IPS-20b (cell line): ENCODE data around the gene TOM1.

Source experiments
- H3K27ac ChIP-seq: one replicate; pipeline ENCODE4 v1.5.1; 2013; ENCODE audit warnings: low read length
- H3K27me3 ChIP-seq: 2 replicates; pipeline ENCODE4 v1.6.1; 2013; ENCODE audit warnings: mild to moderate bottlenecking, low read length, inconsistent platforms; ENCODE audit not compliant: insufficient read depth
- H3K36me3 ChIP-seq: 2 replicates; pipeline ENCODE4 v1.6.1; 2013; ENCODE audit warnings: low read depth, mild to moderate bottlenecking, inconsistent platforms, low read length, moderate library complexity; ENCODE audit not compliant: insufficient read depth
- H3K4me1 ChIP-seq: 2 replicates; pipeline ENCODE4 v1.6.1; 2013; ENCODE audit warnings: mild to moderate bottlenecking, control low read depth, inconsistent platforms, low read length, moderate library complexity; ENCODE audit not compliant: insufficient read depth
- H3K4me3 ChIP-seq: 2 replicates; pipeline ENCODE4 v1.5.1; 2013; ENCODE audit warnings: mild to moderate bottlenecking, low read length, inconsistent platforms
- H3K9ac ChIP-seq: 2 replicates; pipeline ENCODE4 v1.6.1; 2013; ENCODE audit warnings: low read depth, mild to moderate bottlenecking, inconsistent platforms, low read length, moderate library complexity
- H3K9me3 ChIP-seq: 2 replicates; pipeline ENCODE4 v1.6.1; 2013; ENCODE audit warnings: mild to moderate bottlenecking, low read depth, low read length, inconsistent platforms; ENCODE audit not compliant: insufficient read depth

Gene TOM1

DNA sequence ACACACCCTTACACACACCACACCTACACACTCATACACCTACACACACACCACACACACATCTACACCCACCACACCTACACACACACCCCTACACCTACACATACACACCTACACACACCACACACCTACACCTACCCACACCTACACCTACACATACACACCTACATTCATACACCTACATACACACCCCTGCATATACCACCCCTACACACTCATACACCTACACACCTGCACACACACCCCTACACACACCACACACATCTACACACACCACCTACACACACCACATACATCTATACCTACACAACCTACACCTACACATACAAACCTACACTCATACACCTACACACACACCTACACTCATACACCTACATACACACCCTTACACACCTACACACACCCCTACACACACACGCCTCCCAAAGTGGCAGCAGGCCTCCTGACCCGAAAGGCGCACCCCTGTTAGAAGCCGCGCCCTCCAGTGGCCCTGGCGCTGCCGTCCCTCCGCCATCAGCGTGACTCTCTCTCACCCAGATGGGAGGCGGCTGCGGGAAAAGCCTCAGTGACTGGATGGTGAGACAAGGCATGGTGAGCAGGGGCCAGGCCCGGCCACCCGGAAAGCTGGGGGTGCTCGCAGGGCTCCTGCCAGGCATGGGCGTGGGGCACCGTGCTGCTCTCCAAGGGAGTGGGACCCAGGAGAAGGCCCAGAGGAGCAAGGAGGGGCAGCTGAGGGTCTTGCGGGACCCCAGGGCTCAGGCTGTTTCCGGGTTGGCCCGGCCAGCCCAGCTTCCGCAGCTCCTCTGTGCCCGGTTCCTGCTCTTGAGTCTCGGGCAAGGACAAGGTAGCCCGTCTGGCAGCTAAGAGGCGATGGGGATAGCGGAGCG, 44.2 kb downstream of the TOM1 start:
- no peaks in the 10 kb centered on the region for H3K27me3 ChIP-seq
- no peaks in the 10 kb centered on the region for H3K4me1 ChIP-seq
- no peak overlapping the region for H3K9ac ChIP-seq
- H3K36me3 ChIP-seq = 0 out of 2 replicates have a peak, but pooled peaks cover 5% of the 10 kb centered on the region
- H3K9me3 ChIP-seq = no peaks in the 10 kb centered on the region
- H3K27ac ChIP-seq = no peak overlapping the region
- no peak overlapping the region for H3K4me3 ChIP-seq

- H3K36me3 ChIP-seq = 0 out of 2 replicates have a peak, but pooled peaks cover 5% of the 10 kb centered on the region
- H3K4me3 ChIP-seq = no peak overlapping the region
- H3K9me3 ChIP-seq = no peaks in the 10 kb centered on the region
- H3K27ac ChIP-seq = no peak overlapping the region
- H3K4me1 ChIP-seq = no peaks in the 10 kb centered on the region
- H3K9ac ChIP-seq = no peak overlapping the region
- no peaks in the 10 kb centered on the region for H3K27me3 ChIP-seq
Observed at GRCh38 chr22:35344956-35345690, 45.4 kb downstream of the TOM1 start.

DNA sequence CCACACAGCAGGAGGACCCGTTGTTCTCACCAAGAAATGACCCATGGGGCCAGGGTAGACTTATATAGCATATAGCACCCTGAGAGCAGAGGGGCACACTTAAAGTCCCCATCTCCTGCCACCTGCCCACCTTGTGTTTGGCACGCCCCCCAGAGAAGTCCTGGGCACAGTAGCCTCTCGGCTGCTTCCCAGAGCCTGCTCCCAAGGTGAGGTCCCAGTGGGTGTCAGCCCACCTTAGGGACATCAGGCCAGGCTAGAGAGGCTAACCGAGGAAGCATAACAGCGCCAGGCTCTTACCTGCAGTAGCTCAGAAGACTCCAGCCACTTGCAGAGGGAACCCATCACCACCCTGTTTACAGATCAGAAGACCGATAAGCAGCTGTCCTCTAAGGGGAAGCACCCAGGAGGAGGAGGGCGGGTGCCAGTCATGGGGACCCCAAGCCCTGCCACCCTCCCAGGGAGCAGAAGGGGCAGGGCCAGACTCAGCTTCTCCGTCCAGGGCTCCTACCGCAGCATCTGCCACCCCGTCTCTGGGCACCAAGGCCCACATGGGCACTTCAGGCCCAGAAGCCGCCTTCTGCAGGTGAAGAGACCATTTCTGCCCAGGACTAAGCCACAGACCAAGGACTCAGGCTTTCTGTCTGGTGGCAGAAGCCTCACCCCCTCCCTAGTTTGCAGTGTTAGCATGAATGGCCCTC, 46.3 kb downstream of the TOM1 start:
- Histone ChIP-seq H3K36me3 (0 out of 2 replicates have a peak, but pooled peaks cover 5% of the 10 kb centered on the region), H3K4me3 (no peak overlapping the region), H3K9me3 (no peaks in the 10 kb centered on the region), H3K27me3 (no peaks in the 10 kb centered on the region), H3K27ac (no peak overlapping the region), H3K4me1 (no peaks in the 10 kb centered on the region), H3K9ac (no peak overlapping the region)

DNA sequence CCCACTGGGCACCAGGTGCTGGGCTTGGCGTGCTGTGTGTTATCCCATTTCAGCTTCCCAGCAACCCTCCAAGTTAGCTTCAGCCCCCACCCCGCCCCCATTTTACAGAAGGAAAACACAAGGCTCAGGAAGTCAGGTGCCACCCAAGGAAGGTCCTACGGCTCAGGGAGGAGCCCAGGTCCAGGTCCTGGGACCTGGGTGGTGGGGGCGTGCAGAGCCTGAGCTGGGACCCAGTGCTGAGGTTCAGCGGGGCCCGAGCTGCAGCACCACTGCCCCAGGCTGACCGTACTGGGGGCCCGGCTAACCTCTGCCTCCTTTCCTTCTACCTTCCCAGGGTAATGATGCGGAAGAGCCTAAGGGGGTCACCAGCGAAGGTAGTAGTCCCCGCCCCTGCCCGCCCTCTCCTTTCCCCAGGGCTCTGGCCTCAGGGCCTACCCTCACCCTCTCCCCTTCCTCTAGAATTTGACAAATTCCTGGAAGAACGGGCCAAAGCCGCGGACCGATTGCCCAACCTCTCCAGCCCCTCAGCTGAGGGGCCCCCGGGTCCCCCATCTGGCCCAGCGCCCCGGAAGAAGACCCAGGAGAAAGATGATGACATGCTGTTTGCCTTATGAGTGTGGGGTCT, 47.0 kb downstream of the TOM1 start:
- no peaks in the 10 kb centered on the region; the same call in 1 of the 2 replicates for H3K4me1 ChIP-seq
- H3K4me3 ChIP-seq = no peak overlapping the region
- H3K27ac ChIP-seq = no peak overlapping the region
- peaks cover 8% of the 10 kb centered on the region for H3K27me3 ChIP-seq
- H3K9me3 ChIP-seq = no peaks in the 10 kb centered on the region
- H3K36me3 ChIP-seq = 0 out of 2 replicates have a peak, but pooled peaks cover 5% of the 10 kb centered on the region
- H3K9ac ChIP-seq = no peak overlapping the region

DNA sequence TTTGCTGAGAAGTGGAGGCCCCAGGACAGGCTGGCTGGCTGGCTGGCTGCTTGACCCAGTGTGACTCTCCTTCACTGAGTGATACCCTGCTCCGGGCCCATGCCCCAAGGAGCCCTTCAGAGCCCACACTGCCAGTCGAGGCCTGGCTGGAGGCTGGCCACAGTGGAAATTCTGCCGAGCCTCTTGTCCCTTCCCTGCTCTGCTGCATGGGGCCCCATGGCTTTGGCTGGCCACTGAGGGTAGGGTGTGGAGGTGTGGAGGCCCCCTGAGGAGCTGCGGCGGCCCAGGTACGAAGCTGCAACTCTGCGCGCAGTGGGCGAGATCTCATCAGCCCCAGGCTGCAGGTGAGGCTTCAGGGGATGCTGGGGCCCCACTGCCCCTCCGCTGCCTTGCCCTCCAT, 47.8 kb downstream of the TOM1 start:
- Histone ChIP-seq H3K27ac (no peak overlapping the region), H3K36me3 (0 out of 2 replicates have a peak, but pooled peaks cover 5% of the 10 kb centered on the region), H3K27me3 (peaks cover 11% of the 10 kb centered on the region), H3K9ac (no peak overlapping the region), H3K4me1 (no peaks in the 10 kb centered on the region; the same call in 1 of the 2 replicates), H3K9me3 (no peaks in the 10 kb centered on the region), H3K4me3 (no peak overlapping the region)

GRCh38 chr22:35348026-35348590, 48.4 kb downstream of the TOM1 start:
- Histone ChIP-seq H3K4me3 (no peak overlapping the region), H3K9me3 (no peaks in the 10 kb centered on the region), H3K9ac (no peak overlapping the region), H3K27ac (no peak overlapping the region), H3K36me3 (0 out of 2 replicates have a peak, but pooled peaks cover 5% of the 10 kb centered on the region), H3K4me1 (no peaks in the 10 kb centered on the region; the same call in 1 of the 2 replicates), H3K27me3 (peaks cover 11% of the 10 kb centered on the region)

- H3K9me3 ChIP-seq = no peaks in the 10 kb centered on the region
- no peak overlapping the region for H3K27ac ChIP-seq
- no peaks in the 10 kb centered on the region; the same call in 1 of the 2 replicates for H3K4me1 ChIP-seq
- H3K36me3 ChIP-seq = 0 out of 2 replicates have a peak, but pooled peaks cover under 1% of the 10 kb centered on the region
- H3K27me3 ChIP-seq = peaks cover 11% of the 10 kb centered on the region
- no peak overlapping the region for H3K4me3 ChIP-seq
- no peak overlapping the region for H3K9ac ChIP-seq
Observed at GRCh38 chr22:35348703-35349102, 49.0 kb downstream of the TOM1 start.

- no peaks in the 10 kb centered on the region for H3K36me3 ChIP-seq
- no peak overlapping the region for H3K27ac ChIP-seq
- no peak overlapping the region for H3K9ac ChIP-seq
Observed at GRCh38 chr22:35349368-35349703, 49.6 kb downstream of the TOM1 start.

DNA sequence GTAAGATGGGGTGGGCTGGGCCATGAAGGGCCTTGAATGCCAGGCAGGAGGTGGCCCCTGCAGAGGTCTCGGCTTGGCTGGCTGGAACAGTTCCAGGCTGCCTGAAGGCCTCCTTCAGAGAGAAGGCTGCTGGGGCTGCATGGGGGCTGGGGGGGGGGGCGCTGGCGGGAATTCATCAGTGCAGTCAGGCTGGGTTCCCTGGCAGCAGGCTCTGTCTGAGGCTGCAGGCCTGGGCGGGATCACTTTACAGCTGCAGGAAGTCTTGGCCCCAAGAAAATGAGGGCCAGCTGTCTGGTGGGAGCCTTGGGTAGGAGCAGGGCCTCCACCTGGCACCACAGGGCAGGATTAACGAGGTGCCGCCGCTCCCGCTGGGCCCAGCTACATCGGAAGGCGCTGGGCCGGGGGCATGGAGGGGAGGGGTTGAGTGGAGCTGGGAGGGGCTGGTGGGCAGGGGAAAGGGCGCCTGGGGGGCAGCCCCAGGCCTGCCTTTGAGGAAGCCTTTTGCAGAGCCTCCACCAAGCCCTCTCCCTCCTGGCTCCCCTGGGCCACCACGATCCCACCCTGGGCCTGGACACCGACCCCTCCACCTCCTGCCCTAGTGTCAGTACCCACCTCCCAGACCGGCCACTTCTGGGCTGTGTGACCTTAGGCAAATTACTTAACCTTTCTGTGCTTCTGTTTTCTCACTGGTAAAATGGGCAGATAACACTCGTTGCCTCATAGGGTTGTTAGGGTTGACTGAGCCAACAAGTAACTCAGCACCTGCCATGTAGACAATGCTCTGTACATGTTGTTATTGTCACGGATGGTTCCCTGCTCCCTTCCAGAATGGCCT, 50.2 kb downstream of the TOM1 start:
- peaks cover 11% of the 10 kb centered on the region for H3K27me3 ChIP-seq
- no peak overlapping the region for H3K27ac ChIP-seq
- H3K9ac ChIP-seq = no peak overlapping the region

More at GRCh38 chr22:35349368-35349703, 49.6 kb downstream of the TOM1 start:
- peaks cover 11% of the 10 kb centered on the region for H3K27me3 ChIP-seq
- H3K9me3 ChIP-seq = no peaks in the 10 kb centered on the region
- no peaks in the 10 kb centered on the region; the same call in 1 of the 2 replicates for H3K4me1 ChIP-seq
- H3K4me3 ChIP-seq = no peak overlapping the region

More for the DNA sequence above, 50.2 kb downstream of the TOM1 start:
- Histone ChIP-seq H3K36me3 (no peaks in the 10 kb centered on the region), H3K4me3 (peak overlapping the region; percentile 34; the same call in 1 of the 2 replicates), H3K4me1 (no peaks in the 10 kb centered on the region; the same call in 1 of the 2 replicates), H3K9me3 (no peaks in the 10 kb centered on the region)
